Esophagus muscularis mucosa (tissue), 4 donors: ENCODE data around the gene SH3RF3. TPM values are rescaled to one million over a fixed set of nuclear protein-coding genes. Genes with fewer than 3 reads are reported as not detected.
A peak's percentile ranks its signal among the peaks of the same experiment; 100 is the strongest.

Source experiments
- DNase-seq: peaks from one replicate; pipeline ENCODE4 v3.0.0-alpha.2; 2017; ENCODE audit errors: extremely low spot score
- H3K27ac ChIP-seq, 4 donors: fragments of 200-600 bp; sonication (generic); replicated peaks in 1 of 4; 1 replicate in 3 of 4; 2 replicates in 1 of 4; pipeline ENCODE4 v1.5.1; 2016 to 2019; ENCODE audit warnings: mild to moderate bottlenecking in 1 of 4
- H3K27me3 ChIP-seq, 4 donors: fragments of 200-600 bp; sonication (generic); one replicate each; pipeline versions ENCODE4 v1.5.1 to v1.6.0; 2016 to 2019
- H3K36me3 ChIP-seq, 4 donors: fragments of 200-600 bp; sonication (generic); one replicate each; pipeline ENCODE4 v1.5.1; 2016 to 2019
- H3K4me1 ChIP-seq, 4 donors: fragments of 200-600 bp; sonication (generic); one replicate each; pipeline ENCODE4 v1.5.1; 2016 to 2019
- H3K4me3 ChIP-seq, 4 donors: fragments of 200-600 bp; sonication (generic); 1 replicate in 2 of 4; 2 replicates in 2 of 4; pipeline ENCODE4 v1.5.1; 2016 to 2019; ENCODE audit warnings: mild to moderate bottlenecking in 4 of 4, moderate library complexity in 1 of 4
- H3K9me3 ChIP-seq, 4 donors: fragments of 200-600 bp; sonication (generic); 1 replicate in 3 of 4; 2 replicates in 1 of 4; pipeline ENCODE4 v1.5.1; 2016 to 2019
- CTCF ChIP-seq, 3 experiments: fragments of 200-600 bp in 2 of 3; fragments of 450-650 bp in 1 of 3; sonication (generic) in 2 of 3; IDR thresholded peaks; one replicate each; pipeline ENCODE4 v1.5.1; 2017 to 2019; ENCODE audit warnings: antibody characterized with exemption in 3 of 3, mild to moderate bottlenecking in 2 of 3, moderate library complexity in 1 of 3
- EP300 ChIP-seq: sonication (generic); formaldehyde crosslinking; IDR thresholded peaks from one replicate; pipeline ENCODE4 v1.6.1; 2017; ENCODE audit warnings: antibody characterized with exemption
- POLR2A ChIP-seq: fragments of 450-650 bp; IDR thresholded peaks from one replicate; pipeline ENCODE4 v1.6.1; 2017; ENCODE audit warnings: antibody characterized with exemption, moderate library complexity, mild to moderate bottlenecking, low read depth
- POLR2AphosphoS5 ChIP-seq, 2 donors: sonication (generic); formaldehyde crosslinking; IDR thresholded peaks; one replicate each; pipeline ENCODE4 v1.6.1; 2017; ENCODE audit warnings: antibody characterized with exemption in 2 of 2
- WGBS: methylation state at CpG from one replicate; pipeline ENCODE4 v1.1.5; 2018; 5-methylcytosine and 5-hydroxymethylcytosine counted together
- intact Hi-C: fragments of 100-400 bp; cut with DNase I; formaldehyde crosslinking; loops from one replicate; pipeline ENCODE4 v1.15.1; 2023
- total RNA-seq, 4 donors: library from RNA; depleted of rRNA; stranded (reverse); fragments of >200 nt; gene quantifications; one replicate each; pipeline versions ENCODE4 v1.1.0 to v1.2.1, GENCODE V29; 2016

SH3RF3 gene
- total RNA-seq, 4 donors from 2014 or later: 6.3 to 17.5 (median 11.3) TPM

- no peak for DNase-seq
These were observed 382.2 kb downstream of the SH3RF3 start for GRCh38 chr2:109511168-109511567.

DNA sequence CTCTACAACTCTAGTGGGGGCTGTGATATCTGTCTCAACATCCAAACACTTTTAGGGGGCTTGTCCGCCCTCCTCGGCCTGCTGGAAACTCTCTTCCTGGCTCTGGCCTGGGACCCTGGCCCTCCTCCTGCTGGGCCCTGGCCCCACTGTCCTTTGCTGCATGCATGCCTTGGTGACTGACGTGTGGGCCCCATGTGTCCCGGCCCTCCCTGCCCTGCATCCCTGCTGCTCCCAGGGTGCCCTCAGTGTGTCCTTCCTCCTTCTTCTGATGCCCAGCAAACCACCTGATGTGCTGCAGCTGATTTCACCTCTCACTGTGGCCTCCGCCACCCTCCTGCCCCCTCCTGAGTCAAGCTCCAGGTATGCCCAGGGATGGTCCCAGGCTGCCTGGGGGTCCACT, 383.1 kb downstream of the SH3RF3 start:
- DNase-seq: no peak
- WGBS: 87% methylated on average over 4 of the region's 5 CpGs
- TF ChIP-seq EP300: no peak
- TF ChIP-seq CTCF (IDR thresholded peaks at IDR 0.05): no peak
- no peak for TF ChIP-seq POLR2AphosphoS5 (IDR thresholded peaks at IDR 0.05)
- TF ChIP-seq POLR2A: no peak
- Histone ChIP-seq H3K27me3 (no peaks in the 10 kb centered on the region), H3K4me1 (peaks cover 13 to 33% (median 21%) of the 10 kb centered on the region in 4 donors), H3K9me3 (no peaks in the 10 kb centered on the region), H3K36me3 (no peaks in the 10 kb centered on the region), H3K4me3 (no peak overlapping the region), H3K27ac (no peak overlapping the region)
- intact Hi-C loops: loop anchor here (10.0 kb wide), 1 partner anchor 587 kb away; no protein-coding TSS in a partner anchor

More at GRCh38 chr2:109511168-109511567, 382.2 kb downstream of the SH3RF3 start:
- no peak overlapping the region for H3K27ac ChIP-seq
- intact Hi-C loops: loop anchor here (10.0 kb wide), 1 partner anchor 586 kb away; no protein-coding TSS in a partner anchor
- no peaks in the 10 kb centered on the region for H3K27me3 ChIP-seq
- 89% methylated on average over 2 of the region's 3 CpGs for WGBS
- H3K4me1 ChIP-seq: peaks cover 13 to 33% (median 21%) of the 10 kb centered on the region in 4 donors
- no peak for TF ChIP-seq EP300
- no peak for TF ChIP-seq POLR2A
- TF ChIP-seq POLR2AphosphoS5 (IDR thresholded peaks at IDR 0.05): no peak
- TF ChIP-seq CTCF (IDR thresholded peaks at IDR 0.05): no peak
- no peak overlapping the region for H3K4me3 ChIP-seq
- no peaks in the 10 kb centered on the region for H3K36me3 ChIP-seq
- H3K9me3 ChIP-seq: peaks cover 0 to 1% (median 0%) of the 10 kb centered on the region in 4 donors

- no peak for DNase-seq
- H3K27me3 ChIP-seq: no peaks in the 10 kb centered on the region
- no peaks in the 10 kb centered on the region for H3K9me3 ChIP-seq
- no peaks in the 10 kb centered on the region for H3K36me3 ChIP-seq
- peak overlapping the region in 2 of 4 donors; percentile 87 to 89 for H3K27ac ChIP-seq
- WGBS: 95% methylated on average over 5 of the region's 5 CpGs
- intact Hi-C loops: loop anchor here (10.0 kb wide), 1 partner anchor 588 kb away; no protein-coding TSS in a partner anchor
- TF ChIP-seq POLR2AphosphoS5 (IDR thresholded peaks at IDR 0.05) (no peak), CTCF (IDR thresholded peaks at IDR 0.05) (no peak), POLR2A (no peak), EP300 (no peak)
- no peak overlapping the region for H3K4me3 ChIP-seq
- H3K4me1 ChIP-seq: peaks cover 13 to 33% (median 21%) of the 10 kb centered on the region in 4 donors
These were observed 384.2 kb downstream of the SH3RF3 start for GRCh38 chr2:109513230-109513629.

DNA sequence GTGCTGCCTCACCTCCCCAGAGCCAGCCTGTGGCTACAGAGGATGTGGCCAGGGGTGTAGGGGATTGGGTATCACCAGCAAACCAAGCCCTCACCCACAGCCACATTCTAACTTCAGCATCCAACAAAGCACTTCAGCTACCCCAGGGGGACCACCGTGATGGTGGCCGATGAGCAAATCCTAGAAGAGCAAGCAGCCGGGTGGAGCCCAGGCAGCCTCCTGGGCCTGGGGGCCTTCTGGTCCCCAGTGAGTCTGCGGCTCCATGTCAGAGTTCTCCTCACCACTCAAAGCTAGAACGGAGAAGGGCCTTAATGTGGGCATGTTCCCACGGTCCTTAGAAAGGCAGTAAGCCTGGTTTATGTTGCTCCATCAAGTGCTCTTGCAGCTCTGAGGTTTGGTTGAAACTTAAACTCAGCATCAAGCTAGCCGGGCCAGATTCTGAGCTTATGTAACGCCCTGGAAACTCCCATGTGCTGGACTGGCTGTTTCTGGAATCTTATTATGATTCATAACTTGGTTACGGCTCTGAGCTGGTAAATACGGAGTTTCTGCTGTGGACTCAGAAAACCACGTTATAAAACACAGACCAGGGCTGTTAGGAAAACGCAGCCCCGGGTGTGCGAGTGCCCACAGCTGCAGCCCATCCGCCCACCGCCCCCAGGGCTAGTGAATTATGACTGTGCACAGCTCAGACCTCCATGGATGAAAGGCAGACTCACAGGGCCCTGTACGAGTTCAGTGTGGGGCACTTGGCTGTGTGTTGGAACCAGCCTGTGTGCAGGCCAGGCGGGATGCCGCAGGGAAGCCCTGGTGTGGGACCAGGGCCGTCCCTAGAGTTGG, 385.0 kb downstream of the SH3RF3 start:
- H3K27ac ChIP-seq: peak overlapping the region; percentile 83 to 91 (median 88)
- no peak for TF ChIP-seq POLR2A
- peak; percentile 51 to 63 for TF ChIP-seq POLR2AphosphoS5 (IDR thresholded peaks at IDR 0.05)
- TF ChIP-seq EP300: no peak
- WGBS: 32% methylated on average over 11 of the region's 20 CpGs
- H3K9me3 ChIP-seq: no peaks in the 10 kb centered on the region
- peaks cover 13 to 33% (median 21%) of the 10 kb centered on the region in 4 donors for H3K4me1 ChIP-seq
- H3K4me3 ChIP-seq: peak overlapping the region in 3 of 4 donors; percentile 11 to 27 (median 22)
- no peak for DNase-seq
- intact Hi-C loops: loop anchor here (10.0 kb wide), 1 partner anchor 589 kb away; no protein-coding TSS in a partner anchor
- no peaks in the 10 kb centered on the region for H3K36me3 ChIP-seq
- no peaks in the 10 kb centered on the region for H3K27me3 ChIP-seq

DNA sequence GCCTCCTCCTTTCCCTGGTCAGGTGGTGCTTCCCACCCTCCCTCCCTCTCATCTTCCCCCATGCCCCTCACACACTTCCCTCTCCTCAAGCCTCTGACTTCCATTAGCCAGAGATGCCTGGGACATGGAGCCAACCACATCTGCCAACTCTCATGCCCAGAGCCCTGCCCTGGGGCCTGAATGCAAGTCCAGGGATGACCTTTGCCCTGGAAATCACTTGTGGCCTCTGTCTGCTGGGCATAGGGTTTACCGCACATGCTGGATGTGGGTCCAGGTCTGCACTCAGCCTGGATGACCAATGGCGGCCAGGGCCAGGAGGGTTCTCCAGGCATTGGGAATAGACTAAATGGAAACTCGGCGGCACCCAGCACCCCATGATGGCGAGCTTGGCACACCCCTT, 385.9 kb downstream of the SH3RF3 start:
- H3K36me3 ChIP-seq: no peaks in the 10 kb centered on the region
- H3K4me3 ChIP-seq: no peak overlapping the region
- peak overlapping the region; percentile 83 to 91 (median 88) for H3K27ac ChIP-seq
- peaks cover 13 to 32% (median 21%) of the 10 kb centered on the region in 4 donors for H3K4me1 ChIP-seq
- no peak for DNase-seq
- 97% methylated on average over 5 of the region's 5 CpGs for WGBS
- intact Hi-C loops: loop anchor here (10.0 kb wide), 1 partner anchor 590 kb away; no protein-coding TSS in a partner anchor
- TF ChIP-seq CTCF (IDR thresholded peaks at IDR 0.05) (no peak), POLR2A (no peak), EP300 (no peak), POLR2AphosphoS5 (IDR thresholded peaks at IDR 0.05) (no peak)
- H3K27me3 ChIP-seq: no peaks in the 10 kb centered on the region
- no peaks in the 10 kb centered on the region for H3K9me3 ChIP-seq
